ENCODE data around the gene GATA6. TPM values are rescaled to one million over a fixed set of nuclear protein-coding genes. Genes with fewer than 3 reads are reported as not detected.
A peak's percentile ranks its signal among the peaks of the same experiment; 100 is the strongest.

Gene GATA6
- 0.32 TPM for total RNA-seq

DNA sequence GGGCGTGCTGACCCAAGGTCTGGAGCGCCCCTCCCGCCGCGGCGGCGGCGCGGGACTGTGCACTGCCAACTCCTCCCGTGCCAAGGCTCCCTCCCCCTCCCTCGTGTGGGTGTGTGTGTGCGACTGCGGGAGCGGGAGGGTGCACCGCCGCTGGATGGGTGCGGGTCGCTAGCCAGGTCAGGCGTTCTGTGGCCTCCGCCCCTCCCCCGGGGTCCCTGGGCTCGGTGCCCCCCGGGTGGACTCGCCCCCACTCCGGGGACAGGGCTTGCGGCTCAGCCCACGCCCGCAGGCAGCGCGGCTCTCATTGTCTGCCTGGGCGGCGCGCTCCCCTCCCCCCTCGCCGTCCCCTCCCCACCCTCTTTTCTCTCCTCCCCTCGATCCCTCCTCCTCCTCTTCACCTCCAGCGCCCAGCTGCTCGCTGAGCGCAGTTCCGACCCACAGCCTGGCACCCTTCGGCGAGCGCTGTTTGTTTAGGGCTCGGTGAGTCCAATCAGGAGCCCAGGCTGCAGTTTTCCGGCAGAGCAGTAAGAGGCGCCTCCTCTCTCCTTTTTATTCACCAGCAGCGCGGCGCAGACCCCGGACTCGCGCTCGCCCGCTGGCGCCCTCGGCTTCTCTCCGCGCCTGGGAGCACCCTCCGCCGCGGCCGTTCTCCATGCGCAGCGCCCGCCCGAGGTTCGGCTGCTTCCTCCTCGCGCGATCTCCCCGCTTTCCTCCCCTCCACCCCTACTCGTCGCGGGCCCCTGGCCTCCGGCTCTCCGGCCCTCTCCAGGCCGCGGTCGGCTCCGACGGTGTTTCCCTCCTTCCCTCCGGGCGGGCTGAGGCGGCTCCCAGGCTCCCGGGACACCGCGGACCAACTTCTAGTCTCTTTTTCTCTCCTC lies at the start of gene GATA6:
GATA6 (plus strand) TSS at position 579 of the 878 bp plus-strand sequence. CDS start 1,556 bp downstream, outside the sequence.
- peak; percentile 76 for ATAC-seq

- no peak for ATAC-seq
These were observed 44.4 kb upstream of the GATA6 start for GRCh38 chr18:22124970-22125369.

DNA sequence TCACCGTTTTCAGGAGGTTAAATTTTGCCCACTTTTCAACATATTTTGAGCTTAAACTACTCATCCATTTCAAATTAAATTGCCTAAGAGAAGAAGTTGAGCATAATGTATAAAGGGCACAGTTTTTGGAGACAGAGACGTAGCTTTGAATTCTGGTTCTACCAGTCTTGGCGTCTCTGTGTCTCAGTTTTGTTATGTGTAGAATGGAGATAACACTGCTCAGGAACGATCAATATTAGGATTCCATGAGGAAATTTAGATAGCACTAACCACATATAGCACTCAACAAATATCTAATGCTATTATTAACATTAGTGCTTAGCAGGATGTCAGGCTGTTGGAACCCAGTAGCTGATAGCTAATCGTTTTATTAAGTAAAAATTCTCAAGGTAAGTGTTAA lies 40.4 kb upstream of the GATA6 start:
- no peak for ATAC-seq

GRCh38 chr18:22129778-22130177 lies 39.6 kb upstream of the GATA6 start:
- no peak for ATAC-seq

DNA sequence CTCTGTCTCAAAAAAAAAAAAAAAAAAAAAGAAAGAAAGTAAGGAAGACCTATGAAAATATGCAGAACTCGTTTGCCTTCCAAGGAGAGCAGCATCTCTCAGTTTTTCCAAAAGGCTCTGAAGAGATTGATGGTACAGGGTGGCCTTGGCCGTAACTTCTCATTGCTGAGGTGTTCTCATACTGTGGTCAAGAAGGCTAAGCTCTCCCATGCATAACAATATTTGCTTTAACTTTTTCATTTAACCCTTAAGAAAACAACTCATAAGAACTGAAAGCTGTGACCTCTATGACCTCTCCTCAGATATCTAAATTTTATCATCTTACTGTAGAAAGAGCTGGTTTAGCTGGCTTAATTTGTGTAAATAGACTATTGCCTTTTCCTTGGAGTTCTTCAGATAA lies 37.1 kb upstream of the GATA6 start:
- no peak for ATAC-seq

GRCh38 chr18:22132763-22133162 lies 36.6 kb upstream of the GATA6 start:
- no peak for ATAC-seq

DNA sequence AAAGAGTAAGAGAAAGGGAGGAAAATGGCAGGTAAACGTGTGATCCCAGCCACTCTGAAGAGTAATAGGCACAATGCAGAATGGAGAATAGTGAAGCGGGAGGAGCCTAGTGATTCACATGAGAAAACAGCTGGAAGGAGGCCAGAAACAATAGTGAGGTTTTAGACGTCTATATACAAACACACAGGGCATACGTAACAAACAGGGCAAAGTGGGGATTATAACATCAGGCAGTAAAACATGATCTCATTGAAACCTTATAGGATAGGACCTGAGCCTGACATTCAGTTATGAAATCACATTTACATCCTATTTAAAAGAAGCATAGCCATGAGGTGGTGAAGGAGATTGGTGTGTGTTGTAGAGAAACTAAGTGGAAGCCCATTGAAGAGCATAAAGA lies 33.0 kb upstream of the GATA6 start:
- no peak for ATAC-seq

- no peak for ATAC-seq
These were observed 28.2 kb upstream of the GATA6 start for GRCh38 chr18:22141211-22141610.

DNA sequence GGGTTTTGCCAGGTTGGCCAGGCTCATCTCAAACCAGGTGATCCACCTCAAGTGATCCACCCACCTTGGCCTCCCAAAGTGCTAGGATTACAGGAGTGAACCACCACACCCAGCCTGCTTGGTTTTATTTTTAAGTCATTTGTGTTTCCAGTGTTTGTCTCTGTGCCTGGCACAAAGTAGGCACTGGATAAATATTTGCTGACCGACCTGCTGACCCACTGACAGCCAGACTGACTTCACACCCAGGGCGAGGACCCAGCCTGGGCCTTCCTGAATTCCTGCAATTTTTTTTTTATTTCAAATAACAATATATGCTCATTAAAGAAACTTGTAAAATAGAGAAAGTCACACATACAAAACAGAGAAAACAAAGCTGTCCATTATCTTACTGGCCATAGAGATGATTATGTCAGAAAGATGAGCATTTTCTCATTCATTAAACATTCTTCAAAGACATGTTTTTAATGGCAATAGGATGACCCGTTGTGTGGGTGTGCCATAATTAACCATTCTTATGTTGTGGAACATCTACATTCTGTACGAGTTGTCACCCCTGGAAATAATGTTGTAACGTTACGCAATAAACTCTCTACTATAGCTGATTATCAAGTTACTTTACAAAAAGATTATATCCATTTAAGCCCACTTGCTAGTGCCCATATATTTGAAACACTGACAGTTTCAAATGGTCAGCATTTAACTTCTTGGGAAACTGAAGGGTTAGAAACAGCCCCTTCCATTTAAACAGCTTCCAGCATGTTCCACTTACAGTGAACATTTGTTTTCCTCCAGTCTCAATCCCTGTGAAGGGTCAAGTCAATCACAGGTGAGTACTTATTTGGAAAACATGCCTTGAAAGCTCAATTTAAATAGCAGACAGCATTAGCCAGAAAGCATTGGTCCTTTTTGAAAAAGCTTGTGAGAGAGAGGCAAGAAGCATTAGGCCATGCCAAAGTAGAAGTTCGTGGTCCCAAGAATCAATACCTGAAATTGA lies 25.7 kb upstream of the GATA6 start:
- ATAC-seq = no peak

DNA sequence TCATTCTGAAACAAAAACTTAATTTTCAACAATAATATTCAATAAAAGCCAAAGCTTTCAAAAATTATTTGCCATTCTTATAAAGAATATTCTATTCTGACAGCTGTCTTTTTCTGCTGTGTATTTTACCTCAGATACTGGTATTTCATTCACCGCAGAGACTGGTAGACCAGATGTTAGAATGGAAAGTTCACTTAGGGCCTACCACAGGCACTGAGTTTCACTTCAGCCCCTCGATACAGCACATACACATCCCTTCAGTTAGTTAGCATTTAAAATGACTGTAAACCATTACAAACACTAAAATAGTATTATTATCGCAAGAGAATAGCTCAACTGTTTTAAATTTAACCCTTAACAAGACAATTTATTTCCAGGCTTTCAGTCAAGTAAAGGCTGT lies 24.2 kb upstream of the GATA6 start:
- no peak for ATAC-seq

DNA sequence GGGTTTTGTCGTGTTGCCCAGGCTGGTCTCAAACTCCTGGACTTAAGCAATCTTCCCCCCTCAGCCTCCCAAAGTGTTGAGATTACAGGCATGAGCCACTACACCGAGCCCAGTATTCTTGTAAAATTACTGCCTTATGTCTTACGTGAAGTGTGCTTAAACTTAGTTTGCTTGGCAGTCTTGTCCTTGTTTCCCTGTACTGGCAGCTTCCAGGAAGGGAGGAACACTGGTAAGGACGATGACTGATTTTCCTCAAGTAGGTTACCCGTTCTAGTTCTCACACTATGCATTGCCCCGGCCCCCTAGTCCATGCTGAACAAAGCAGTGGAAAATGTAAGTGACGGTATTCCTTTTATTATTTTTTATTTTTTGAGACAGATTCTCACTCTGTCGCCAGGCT lies 19.7 kb upstream of the GATA6 start:
- no peak for ATAC-seq

DNA sequence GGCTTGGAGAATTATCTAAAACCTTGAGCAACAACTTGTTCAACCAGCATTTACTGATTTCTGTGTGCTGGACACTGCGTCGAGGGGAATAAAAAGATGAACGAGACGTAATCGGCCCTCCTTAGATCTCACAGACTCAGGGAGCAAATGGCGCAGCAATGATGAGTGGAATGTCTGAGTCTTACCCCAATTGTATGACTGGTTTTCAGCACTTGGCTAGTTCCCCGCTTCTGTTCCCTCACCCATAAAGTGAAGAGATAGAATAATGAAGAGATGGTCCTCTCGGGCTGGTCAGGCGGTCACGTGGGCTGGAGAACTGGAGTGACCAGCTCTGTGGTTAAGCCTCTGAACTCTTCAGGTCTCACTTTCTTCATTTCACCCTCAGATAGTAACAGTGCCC lies 17.3 kb upstream of the GATA6 start:
- no peak for ATAC-seq

DNA sequence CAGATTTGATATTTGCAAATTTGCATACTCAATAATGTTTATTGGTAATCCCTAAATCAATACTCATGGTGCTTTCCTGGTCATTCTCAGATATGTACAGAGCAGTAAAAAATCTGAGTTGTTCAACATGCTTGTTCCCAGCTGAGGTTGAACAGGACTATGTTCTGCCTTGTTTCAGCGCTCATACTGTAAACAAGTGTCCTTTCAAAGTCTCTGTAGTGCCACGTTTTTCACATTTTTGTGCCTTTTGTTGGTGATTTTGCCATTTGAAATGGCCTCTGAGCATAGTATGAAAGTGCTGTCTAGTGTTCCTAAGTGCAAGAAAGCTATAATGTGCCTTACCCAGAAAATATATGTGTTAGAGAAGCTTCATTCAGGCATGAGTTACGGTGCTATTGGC lies 16.0 kb upstream of the GATA6 start:
- ATAC-seq = no peak

DNA sequence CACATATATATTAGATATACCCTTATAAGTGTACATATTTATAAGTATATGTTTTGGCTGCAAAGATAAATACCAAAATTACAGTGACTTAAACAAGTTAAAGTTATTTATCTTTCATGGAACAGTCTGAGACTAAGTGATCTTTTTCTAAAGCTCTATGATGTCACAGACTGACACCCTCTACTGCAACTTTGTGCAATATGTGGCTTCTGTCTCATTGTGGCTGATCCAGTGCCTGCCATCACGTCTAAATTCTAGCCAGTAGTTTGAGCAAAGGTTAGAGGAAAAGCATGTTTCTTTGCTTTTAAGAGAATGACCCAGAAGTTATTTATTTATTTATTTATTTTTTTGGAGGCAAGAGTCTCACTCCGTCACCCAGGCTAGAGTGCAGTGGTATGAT lies 13.8 kb upstream of the GATA6 start:
- no peak for ATAC-seq

DNA sequence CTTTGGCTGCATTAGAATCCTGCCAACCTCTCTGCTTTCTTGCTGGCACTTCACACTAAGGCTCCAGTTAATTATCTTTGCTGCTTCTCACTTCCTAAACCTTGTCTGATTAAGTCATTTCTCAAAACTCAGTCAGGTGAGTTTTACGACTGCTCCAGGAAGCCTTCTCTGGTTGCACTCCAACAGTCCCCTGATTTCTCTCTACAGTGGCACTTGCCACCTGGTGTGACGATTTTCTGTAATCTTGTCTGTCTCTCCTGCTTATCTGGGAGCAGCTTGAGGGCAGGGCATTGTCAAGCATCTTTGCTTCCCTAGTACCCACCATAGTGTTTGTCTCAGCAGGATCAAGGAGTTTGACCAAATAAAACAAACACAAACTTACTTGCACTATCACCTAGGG lies 10.4 kb upstream of the GATA6 start:
- no peak for ATAC-seq

GRCh38 chr18:22161090-22161489 lies 8.3 kb upstream of the GATA6 start:
- ATAC-seq = no peak

GRCh38 chr18:22163416-22164161 lies 5.8 kb upstream of the GATA6 start:
- no peak for ATAC-seq

GRCh38 chr18:22164337-22165048 lies 4.9 kb upstream of the GATA6 start:
- ATAC-seq = no peak

- no peak for ATAC-seq
These were observed 4.3 kb upstream of the GATA6 start for GRCh38 chr18:22165049-22165602.

GRCh38 chr18:22165603-22166068 lies 3.8 kb upstream of the GATA6 start:
- no peak for ATAC-seq

Measured in esophagus mucosa (tissue), 1 donor.